ENCODE measurements around the gene RBMS3. TPM values are rescaled to one million over a fixed set of nuclear protein-coding genes. Genes with fewer than 3 reads are reported as not detected.

The RBMS3 gene
- total RNA-seq, 1 experiment from 2014 or later = 8.7 TPM

DNA sequence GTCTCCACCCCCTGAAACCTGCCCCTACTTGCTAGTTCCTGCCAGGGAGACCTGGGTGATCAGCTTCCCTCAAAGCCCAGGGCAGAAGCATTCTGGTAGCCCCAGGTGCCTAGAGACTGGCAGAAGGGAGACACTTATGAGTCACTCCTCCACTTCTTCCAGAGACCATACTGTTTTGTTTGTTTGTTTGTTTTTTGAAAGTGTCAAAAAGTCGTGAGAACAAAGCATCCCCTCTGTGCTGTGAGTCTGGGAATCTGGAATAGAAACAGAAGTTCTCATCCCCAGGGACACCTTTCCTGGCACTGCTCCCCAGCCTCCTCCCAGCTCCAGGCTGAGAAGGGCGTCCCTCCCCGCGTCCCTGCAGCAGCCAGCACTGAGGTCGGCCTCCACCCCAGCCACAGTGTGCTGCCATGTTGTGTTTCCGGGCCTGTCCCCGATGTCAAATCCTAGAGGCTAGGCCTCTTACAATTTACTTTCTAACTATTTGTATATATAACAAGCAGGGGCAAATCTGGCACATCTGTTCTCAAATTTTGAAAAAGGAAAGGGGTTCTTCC lies 573.0 kb downstream of the RBMS3 start:
- Mint-ChIP-seq H3K27ac (no peak overlapping the region), H3K4me1 (peaks cover 16% of the 10 kb centered on the region), H3K4me3 (no peak overlapping the region), H3K9me3 (peaks cover 15% of the 10 kb centered on the region), H3K36me3 (peaks cover 10% of the 10 kb centered on the region), H3K27me3 (ENCODE audit: low read depth) (no peaks in the 10 kb centered on the region)
- ATAC-seq (no peak), DNase-seq (ENCODE audit: low spot score) (no peak)
- ChIA-PET POLR2A (no interaction called here), CTCF (interaction anchor here (0.7 kb wide), 1 partner anchor 24 kb away, joined by 5 read pairs; no protein-coding TSS in a partner anchor)
- no peak for TF ChIP-seq NR3C1 (CRISPR knock-in tag; conservative IDR thresholded peaks at IDR 0.05; ENCODE audit: low read depth)

DNA sequence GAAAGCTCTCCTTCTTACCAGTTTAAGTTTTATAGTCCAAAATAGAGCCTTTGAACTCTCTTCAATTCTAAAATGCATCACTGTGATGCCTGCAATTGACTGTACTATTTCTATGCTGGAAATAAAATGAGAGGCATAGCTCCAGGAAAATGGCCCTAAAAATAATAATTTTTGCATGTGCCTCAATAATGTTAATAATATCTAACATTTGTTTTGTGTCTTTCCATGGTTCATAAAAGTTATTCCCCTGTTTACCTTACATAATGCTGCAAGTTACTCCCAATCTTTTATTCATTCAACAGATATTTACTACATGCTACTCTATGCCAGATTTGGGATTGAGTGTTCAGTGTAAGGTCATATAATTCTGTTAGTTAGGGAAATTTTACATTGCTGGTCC lies 574.0 kb downstream of the RBMS3 start:
- Mint-ChIP-seq H3K9me3 (peaks cover 15% of the 10 kb centered on the region), H3K36me3 (peaks cover 10% of the 10 kb centered on the region), H3K4me3 (no peak overlapping the region), H3K4me1 (peaks cover 10% of the 10 kb centered on the region), H3K27ac (no peak overlapping the region), H3K27me3 (ENCODE audit: low read depth) (no peaks in the 10 kb centered on the region)
- no peak for TF ChIP-seq NFYB (CRISPR knock-in tag; conservative IDR thresholded peaks at IDR 0.05; ENCODE audit: low read depth)
- no peak for TF ChIP-seq RORB (CRISPR knock-in tag; IDR thresholded peaks at IDR 0.05)
- TF ChIP-seq GRHL2 (CRISPR knock-in tag; IDR thresholded peaks at IDR 0.05; ENCODE audit: insufficient replicate concordance, severe bottlenecking) = no peak
- TF ChIP-seq, protein P1, sequence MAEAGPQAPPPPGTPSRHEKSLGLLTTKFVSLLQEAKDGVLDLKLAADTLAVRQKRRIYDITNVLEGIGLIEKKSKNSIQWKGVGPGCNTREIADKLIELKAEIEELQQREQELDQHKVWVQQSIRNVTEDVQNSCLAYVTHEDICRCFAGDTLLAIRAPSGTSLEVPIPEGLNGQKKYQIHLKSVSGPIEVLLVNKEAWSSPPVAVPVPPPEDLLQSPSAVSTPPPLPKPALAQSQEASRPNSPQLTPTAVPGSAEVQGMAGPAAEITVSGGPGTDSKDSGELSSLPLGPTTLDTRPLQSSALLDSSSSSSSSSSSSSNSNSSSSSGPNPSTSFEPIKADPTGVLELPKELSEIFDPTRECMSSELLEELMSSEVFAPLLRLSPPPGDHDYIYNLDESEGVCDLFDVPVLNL (CRISPR knock-in tag; IDR thresholded peaks at IDR 0.05; ENCODE audit: borderline replicate concordance, low read depth) = no peak
- no peak for TF ChIP-seq ZNF121 (CRISPR knock-in tag; IDR thresholded peaks at IDR 0.05)
- TF ChIP-seq, protein P2, sequence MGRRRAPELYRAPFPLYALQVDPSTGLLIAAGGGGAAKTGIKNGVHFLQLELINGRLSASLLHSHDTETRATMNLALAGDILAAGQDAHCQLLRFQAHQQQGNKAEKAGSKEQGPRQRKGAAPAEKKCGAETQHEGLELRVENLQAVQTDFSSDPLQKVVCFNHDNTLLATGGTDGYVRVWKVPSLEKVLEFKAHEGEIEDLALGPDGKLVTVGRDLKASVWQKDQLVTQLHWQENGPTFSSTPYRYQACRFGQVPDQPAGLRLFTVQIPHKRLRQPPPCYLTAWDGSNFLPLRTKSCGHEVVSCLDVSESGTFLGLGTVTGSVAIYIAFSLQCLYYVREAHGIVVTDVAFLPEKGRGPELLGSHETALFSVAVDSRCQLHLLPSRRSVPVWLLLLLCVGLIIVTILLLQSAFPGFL (CRISPR knock-in tag; IDR thresholded peaks at IDR 0.05; ENCODE audit: borderline replicate concordance) = no peak
- TF ChIP-seq, protein P3, sequence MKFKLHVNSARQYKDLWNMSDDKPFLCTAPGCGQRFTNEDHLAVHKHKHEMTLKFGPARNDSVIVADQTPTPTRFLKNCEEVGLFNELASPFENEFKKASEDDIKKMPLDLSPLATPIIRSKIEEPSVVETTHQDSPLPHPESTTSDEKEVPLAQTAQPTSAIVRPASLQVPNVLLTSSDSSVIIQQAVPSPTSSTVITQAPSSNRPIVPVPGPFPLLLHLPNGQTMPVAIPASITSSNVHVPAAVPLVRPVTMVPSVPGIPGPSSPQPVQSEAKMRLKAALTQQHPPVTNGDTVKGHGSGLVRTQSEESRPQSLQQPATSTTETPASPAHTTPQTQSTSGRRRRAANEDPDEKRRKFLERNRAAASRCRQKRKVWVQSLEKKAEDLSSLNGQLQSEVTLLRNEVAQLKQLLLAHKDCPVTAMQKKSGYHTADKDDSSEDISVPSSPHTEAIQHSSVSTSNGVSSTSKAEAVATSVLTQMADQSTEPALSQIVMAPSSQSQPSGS (CRISPR knock-in tag; IDR thresholded peaks at IDR 0.05; ENCODE audit: borderline replicate concordance, low read depth) = no peak
- no peak for TF ChIP-seq ZNF138 (CRISPR knock-in tag; conservative IDR thresholded peaks at IDR 0.05)
- DNase-seq (ENCODE audit: low spot score) (no peak), ATAC-seq (no peak)
- ChIA-PET POLR2A (no interaction called here), CTCF (no interaction called here)

DNA sequence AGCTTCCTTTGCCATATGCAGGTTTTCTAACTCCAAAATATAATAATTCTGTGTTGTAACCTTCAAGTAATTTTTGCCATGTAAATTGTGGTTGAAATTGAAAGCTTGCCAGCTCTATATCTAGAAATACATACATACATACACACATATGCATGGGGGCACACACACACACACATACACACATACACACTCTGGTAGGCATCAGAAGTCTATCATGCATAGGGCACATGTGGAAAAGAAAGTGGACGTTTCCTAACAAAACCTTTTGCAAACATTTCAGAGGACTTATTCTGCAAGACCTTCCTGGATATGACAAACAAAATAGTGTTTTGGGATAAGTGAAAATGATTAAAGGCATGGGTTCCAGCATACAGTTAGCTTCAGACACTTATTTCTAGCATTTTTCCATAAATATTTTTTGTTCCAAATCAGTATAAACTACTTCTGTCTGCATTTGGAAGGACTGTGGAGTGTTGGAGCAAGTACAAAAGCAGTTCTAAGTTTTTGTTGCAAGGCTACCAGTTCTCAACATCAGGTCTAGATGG lies 578.9 kb downstream of the RBMS3 start:
- no peaks in the 10 kb centered on the region for H3K4me1 Mint-ChIP-seq
- no peaks in the 10 kb centered on the region for H3K27me3 Mint-ChIP-seq (ENCODE audit: low read depth)
- no peak overlapping the region for H3K4me3 Mint-ChIP-seq
- ChIA-PET CTCF (no interaction called here), POLR2A (no interaction called here)
- peaks cover 2% of the 10 kb centered on the region; the same call in 1 of the 2 replicates for H3K36me3 Mint-ChIP-seq
- H3K9me3 Mint-ChIP-seq = peaks cover 8% of the 10 kb centered on the region
- H3K27ac Mint-ChIP-seq = no peak overlapping the region
- no peak for DNase-seq (ENCODE audit: low spot score)
- no peak for ATAC-seq
- TF ChIP-seq FOXK1 (CRISPR knock-in tag; IDR thresholded peaks at IDR 0.05) (no peak), TP53 (CRISPR knock-in tag; IDR thresholded peaks at IDR 0.05) (no peak), SMAD4 (CRISPR knock-in tag; IDR thresholded peaks at IDR 0.05) (no peak)
- TF ChIP-seq, protein P4, sequence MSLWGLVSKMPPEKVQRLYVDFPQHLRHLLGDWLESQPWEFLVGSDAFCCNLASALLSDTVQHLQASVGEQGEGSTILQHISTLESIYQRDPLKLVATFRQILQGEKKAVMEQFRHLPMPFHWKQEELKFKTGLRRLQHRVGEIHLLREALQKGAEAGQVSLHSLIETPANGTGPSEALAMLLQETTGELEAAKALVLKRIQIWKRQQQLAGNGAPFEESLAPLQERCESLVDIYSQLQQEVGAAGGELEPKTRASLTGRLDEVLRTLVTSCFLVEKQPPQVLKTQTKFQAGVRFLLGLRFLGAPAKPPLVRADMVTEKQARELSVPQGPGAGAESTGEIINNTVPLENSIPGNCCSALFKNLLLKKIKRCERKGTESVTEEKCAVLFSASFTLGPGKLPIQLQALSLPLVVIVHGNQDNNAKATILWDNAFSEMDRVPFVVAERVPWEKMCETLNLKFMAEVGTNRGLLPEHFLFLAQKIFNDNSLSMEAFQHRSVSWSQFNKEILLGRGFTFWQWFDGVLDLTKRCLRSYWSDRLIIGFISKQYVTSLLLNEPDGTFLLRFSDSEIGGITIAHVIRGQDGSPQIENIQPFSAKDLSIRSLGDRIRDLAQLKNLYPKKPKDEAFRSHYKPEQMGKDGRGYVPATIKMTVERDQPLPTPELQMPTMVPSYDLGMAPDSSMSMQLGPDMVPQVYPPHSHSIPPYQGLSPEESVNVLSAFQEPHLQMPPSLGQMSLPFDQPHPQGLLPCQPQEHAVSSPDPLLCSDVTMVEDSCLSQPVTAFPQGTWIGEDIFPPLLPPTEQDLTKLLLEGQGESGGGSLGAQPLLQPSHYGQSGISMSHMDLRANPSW (CRISPR knock-in tag; conservative IDR thresholded peaks at IDR 0.05; ENCODE audit: low read depth) = no peak

Data from WTC11 (cell line).